GM13977 (cell line): ENCODE results near the gene TBC1D10A.

Experiments
- DNase-seq: peaks from one replicate; pipeline ENCODE4 v3.0.0; 2012; ENCODE audit warnings: low spot score
- in situ Hi-C: fragments of 300-500 bp; cut with MboI; formaldehyde crosslinking; loops from one replicate; pipeline ENCODE4 v1.12.0; 2022; ENCODE audit warnings: low sequenced_read_pairs, low pct_unique_long_range_greater_than_20kb, mixed read lengths, inconsistent platforms; ENCODE audit not compliant: unreplicated experiment
- TF ChIP-seq, protein P1 (sequence below): IDR thresholded peaks from 2 replicates; pipeline ENCODE4 v1.5.1; 2012; ENCODE audit warnings: mild to moderate bottlenecking, control low read depth; ENCODE audit not compliant: insufficient read depth; ENCODE audit errors: extremely low read depth, missing control alignments

The TBC1D10A gene

DNA sequence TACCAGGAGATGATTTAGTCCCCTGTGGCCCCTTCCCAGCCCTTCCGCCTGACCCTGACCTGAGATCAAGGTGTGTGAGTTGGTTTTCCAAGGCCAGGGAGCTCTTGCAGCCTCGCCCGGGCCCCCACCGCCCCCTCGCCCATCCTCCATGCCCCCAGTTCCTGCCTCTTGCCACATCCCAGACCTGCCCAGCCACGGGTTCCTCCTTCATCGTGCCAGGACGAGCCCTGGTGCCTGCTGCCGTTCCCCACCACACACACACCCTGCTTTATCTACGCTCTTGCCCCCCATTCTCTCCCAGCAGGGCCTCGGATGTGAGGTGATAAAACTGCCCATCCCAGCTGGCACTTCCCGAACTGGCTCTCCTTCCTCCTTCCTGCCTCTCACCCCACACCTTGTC is 78.8 kb downstream of the TBC1D10A start:
- in situ Hi-C loops: no loop called here
- TF ChIP-seq, protein P1, sequence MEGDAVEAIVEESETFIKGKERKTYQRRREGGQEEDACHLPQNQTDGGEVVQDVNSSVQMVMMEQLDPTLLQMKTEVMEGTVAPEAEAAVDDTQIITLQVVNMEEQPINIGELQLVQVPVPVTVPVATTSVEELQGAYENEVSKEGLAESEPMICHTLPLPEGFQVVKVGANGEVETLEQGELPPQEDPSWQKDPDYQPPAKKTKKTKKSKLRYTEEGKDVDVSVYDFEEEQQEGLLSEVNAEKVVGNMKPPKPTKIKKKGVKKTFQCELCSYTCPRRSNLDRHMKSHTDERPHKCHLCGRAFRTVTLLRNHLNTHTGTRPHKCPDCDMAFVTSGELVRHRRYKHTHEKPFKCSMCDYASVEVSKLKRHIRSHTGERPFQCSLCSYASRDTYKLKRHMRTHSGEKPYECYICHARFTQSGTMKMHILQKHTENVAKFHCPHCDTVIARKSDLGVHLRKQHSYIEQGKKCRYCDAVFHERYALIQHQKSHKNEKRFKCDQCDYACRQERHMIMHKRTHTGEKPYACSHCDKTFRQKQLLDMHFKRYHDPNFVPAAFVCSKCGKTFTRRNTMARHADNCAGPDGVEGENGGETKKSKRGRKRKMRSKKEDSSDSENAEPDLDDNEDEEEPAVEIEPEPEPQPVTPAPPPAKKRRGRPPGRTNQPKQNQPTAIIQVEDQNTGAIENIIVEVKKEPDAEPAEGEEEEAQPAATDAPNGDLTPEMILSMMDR: no peak
- DNase-seq: no peak

DNA sequence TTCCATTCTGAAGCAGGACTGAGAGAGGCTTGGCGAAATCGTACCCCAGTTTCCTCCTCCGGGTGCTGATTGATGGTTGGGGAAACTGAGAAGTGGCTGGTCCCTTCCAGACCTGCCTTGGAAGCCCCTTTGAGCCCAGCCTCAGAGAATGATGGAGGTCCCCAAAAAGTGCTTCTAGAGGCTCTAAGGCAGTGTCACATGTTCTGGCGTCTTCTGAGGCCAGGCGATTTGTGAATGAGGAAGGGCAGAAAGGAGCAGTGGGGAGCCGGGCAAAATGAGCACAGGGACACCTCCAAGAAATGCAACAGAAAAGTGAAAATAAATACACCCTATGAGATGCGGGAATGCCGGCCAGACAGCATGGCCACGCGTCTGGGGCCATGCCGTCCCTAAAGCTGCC is 79.2 kb downstream of the TBC1D10A start:
- TF ChIP-seq, protein P1: no peak
- in situ Hi-C loops: no loop called here
- no peak for DNase-seq

DNA sequence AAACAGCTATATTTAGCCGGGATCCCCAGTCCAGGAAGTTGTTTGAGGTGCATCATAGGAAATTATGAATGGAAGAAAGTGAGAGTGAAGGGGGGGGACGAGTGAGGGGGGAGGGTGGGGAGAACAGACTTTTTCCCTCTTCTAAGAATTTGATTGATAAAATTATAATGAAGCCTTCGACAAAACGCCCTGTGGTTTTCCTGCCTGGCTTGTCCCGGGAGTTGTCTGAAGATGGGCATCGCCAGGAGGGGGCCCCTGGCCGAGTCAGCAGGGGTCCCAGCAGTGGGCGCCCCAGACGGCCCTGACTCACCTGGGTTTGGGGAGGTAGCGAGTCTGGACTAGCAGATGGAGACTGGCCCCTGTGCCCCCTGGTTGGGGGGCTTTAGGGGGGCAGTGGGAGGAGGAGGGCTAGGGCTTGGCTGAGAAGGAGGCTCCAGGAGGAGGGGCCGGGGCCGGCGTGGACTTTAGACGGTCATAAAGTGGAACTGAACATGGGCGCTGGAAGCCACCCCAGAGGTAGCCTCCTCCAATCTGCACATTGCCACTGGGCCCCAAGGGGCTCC is 79.8 kb downstream of the TBC1D10A start:
- TF ChIP-seq, protein P1: no peak
- no peak for DNase-seq
- in situ Hi-C loops: no loop called here

DNA sequence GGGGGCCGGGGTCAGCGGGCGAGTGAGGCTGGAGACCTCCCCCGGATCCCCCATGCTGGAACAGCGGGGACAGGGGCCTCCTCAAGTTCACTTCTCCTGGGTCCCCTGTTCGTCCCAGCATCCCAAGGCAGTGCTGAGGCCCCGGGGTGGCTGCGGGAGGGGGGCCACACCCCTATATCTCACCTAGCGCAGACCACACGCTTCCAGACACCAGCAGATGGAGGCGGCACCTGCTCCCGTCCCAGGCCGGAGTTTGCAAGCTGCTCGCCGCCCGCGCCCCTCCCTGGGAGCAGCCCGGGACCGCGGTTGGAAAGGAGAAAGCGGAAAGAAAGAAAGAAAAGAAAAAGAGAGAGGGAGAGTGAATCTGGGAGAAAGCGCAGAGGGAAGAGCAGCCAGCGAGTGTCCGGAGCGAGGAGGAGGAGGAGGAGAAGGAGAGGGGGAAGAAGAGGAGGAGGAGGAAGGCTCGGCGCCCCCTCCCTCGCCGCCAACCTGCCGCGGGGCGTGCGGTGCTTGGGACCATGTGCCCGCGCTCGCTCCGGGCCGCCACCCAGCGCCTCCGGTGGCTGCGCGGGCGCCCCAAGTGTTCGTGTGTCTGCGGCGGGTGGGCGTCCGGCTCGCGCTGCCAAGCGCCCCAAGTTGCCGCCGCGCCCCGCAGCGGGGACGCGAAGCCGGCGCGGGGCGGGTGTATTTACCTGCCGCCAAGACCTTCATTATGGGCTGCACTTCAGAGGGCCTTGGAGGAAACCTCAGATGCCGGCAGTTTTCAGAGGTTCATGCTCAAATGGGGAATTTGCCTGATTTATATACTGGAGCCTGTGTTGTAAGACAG is 80.5 kb downstream of the TBC1D10A start, which contains the start of gene LIF:
TSS of gene LIF (minus strand) at position 775 of the 829 bp plus-strand sequence. CDS start at position 711, 64 bp downstream.
- peak; percentile 83 for DNase-seq
- in situ Hi-C loops: no loop called here
- TF ChIP-seq, protein P1: peak; percentile 24

DNA sequence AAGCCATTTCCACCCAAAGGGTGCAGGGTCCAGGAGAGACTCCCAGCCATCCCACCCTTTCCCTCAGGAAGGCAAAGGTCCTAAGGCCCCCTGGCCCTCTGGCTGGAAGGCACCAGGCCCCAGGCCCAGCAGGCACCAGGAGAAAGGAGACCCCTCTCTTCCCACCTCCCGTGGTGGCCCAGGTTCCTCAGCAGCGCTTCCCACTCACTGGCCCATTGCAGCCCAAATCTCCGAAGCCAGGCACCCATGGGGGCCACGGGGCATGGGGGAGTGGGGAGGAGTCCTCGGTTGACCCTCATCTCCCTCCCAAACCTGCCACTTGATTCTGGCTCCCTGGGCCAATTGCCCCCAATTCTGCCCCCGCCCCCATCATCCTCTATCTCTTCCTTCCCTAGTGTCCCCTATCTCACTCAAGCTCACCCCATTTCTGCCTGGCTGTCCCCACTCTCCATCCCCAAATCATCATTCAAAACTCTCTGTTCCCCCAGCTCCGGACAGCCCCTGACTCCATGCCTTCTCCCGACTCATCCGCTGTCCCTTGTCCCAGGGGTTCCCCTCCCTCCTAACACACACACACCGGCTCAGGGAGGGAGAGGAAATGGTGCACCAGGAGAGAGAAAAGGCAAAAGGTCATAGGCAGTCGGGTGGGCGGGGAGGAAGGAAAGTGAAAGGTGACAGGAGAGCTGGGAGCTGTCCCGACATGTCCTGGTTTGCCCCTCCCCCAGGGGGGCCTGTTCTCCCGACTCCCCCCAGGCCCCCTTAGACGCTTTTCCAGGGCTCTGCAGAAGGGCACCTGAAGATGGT is 81.4 kb downstream of the TBC1D10A start:
- no peak for DNase-seq
- TF ChIP-seq, protein P1: no peak
- in situ Hi-C loops: no loop called here

DNA sequence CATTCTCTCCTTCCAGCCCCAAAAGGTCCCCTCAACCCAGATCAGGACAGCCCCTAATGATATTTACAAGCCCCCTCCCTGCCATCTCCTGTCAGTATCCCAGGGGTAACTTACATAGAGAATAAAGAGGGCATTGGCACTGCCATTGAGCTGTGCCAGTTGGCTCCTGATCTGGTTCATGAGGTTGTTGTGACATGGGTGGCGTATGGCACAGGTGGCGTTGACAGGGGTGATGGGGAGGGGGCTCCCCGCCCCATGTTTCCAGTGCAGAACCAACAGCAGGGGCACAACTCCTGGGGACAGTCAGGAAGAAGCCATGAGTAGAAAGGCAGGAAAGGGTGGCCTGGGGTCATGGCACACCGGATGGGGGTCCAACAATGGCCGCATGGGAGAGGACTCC is 82.1 kb downstream of the TBC1D10A start:
- TF ChIP-seq, protein P1: no peak
- DNase-seq: no peak
- in situ Hi-C loops: no loop called here
